Measurements from ENCODE around the gene ZIK1. TPM values are rescaled to one million over a fixed set of nuclear protein-coding genes. Genes with fewer than 3 reads are reported as not detected.

The ZIK1 gene
- total RNA-seq, 1 experiment from 2014 or later, result 0.51 TPM

GRCh38 chr19:57606931-57607330 lies 23.0 kb downstream of the ZIK1 start:
- no peak for DNase-seq (ENCODE audit: low read depth)

DNA sequence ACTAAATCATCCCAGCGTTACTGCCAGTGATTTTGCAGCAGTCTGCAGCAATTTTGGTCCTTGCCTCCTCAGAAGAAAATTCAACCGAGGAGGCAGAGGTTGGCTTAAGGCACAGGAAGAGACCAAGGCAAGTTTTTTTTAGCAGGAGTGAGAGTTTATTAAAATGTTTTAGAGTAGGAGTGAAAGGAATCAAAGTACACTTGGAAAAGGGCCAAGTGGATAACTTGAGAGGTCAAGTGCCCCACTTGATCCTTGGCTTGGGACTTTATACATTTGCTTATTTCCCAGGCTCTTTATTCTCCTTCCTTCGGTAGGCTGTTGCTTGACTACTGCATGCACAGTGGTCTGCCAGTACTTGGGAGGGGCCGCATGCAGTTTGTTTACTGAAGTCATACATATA lies 27.2 kb downstream of the ZIK1 start:
- DNase-seq (ENCODE audit: low read depth), result no peak

GRCh38 chr19:57613941-57614743 lies 30.2 kb downstream of the ZIK1 start, which contains the start of gene ZNF134:
ZNF134 (plus strand) TSS chr19:57614242; CDS start chr19:57619469, 5,227 bp downstream.
- peak; percentile 84 for DNase-seq (ENCODE audit: low read depth)

DNA sequence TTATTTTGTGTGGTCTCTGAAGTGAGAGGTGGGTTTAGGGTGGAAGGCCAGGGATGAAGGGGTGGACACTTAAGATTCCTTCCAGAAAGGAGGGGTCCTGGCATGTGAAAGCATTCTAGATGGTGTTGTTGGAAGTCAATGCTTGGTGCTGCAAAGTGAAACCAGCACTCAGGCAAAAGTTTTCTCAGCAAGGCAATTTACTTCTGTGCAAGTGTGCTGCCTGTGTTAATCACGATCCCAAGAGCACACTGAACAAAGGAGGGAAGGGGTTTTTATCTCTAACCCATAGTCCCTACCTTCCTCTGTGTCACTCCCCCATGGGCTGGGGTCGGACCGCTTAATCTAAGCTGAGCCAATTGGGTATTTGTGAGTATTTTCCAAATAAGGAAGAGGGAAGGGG lies 31.4 kb downstream of the ZIK1 start:
- no peak for DNase-seq (ENCODE audit: low read depth)

DNA sequence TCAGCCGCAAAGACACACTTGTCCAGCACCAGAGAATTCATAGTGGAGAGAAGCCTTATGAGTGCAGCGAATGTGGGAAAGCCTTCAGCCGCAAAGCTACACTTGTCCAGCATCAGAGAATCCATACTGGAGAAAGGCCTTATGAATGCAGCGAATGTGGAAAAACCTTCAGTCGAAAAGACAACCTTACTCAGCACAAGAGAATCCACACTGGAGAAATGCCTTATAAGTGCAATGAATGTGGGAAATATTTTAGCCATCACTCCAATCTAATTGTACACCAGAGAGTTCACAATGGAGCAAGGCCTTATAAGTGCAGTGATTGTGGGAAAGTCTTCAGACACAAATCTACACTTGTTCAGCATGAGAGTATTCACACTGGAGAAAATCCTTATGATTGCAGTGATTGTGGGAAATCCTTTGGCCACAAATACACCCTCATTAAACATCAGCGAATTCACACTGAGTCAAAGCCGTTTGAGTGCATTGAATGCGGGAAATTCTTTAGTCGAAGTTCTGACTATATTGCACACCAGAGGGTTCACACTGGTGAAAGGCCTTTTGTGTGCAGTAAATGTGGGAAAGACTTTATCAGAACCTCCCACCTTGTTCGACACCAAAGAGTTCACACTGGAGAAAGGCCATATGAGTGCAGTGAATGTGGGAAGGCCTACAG lies 36.9 kb downstream of the ZIK1 start:
- peak; percentile 30 for DNase-seq (ENCODE audit: low read depth)

DNA sequence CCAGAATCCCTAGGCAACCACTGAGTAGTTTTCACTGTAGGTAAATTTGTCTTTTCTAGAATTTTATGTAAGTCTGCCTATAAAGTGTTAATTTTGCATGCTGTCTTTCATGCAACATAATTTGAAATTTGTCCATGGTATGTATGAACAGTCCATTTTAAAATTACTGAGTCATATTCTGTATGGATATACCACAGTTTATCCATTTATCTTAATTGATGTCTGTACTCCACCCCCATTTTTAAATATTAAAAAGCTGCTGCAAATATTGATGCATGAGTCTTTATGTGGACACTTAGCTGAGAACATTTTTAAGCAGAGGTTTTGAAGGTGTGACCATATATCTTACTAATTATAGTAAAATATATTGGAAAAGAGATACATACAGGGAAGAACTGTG lies 39.1 kb downstream of the ZIK1 start:
- no peak for DNase-seq (ENCODE audit: low read depth)

DNA sequence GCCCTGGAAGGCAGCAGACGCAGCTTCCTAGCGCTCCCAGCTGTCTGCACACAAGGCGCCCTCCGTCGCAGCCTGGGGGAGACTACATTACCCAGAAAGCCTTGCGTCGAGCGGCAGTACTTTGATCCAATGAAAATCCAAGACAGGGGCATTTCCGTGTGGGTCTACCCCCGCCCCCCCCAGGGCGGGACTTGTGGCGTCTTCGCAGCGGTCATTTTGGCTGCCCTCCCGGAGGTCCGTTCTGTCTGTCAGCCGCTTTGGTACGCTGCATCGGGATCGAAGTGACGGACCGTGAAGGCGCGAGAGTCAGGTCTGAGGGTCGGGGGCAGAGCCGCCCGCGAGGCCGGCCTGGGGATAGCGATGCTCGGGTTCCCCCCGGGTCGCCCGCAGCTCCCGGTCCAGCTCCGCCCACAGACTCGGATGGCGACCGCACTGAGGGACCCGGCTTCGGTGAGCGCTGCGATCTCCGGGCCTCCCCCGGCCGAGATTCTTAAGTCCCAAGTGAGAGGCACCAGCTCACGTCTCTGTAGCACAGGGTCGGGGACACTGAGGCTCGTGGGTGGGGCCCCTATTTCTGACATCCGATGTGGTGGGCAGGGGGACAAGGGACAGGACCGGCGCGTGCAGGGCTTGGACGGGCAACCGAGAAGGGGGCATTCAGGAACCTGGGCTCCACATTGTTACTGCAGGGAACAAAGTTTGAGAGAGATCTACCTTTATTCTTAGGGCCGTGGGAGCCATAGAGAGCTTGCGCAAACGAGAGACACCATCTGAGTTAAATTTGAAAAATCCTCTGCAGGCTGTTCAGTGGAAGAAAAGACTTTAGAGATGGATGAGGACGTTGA lies 49.3 kb downstream of the ZIK1 start, which contains the start of gene ZNF211:
Gene ZNF211, plus strand, starts transcription at position 182 of the 845 bp plus-strand sequence. Its CDS starts 179 bp downstream, at position 361.
- peak; percentile 87 for DNase-seq (ENCODE audit: low read depth)

DNA sequence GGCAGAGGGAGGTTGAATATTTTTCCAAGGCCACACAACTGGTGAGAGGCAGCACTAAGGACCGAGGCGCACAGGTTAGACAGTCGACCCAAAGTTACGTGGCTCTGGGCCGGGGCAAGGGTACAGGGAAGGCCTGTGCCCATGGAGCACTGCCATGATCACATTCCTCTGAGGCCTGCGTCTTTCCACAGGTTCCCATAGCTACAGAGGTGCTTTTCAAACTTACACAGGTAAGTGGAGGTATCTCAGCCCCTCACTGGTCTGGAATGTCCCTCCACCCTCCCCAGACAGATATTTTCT lies 49.8 kb downstream of the ZIK1 start:
- no peak for DNase-seq (ENCODE audit: low read depth)

DNA sequence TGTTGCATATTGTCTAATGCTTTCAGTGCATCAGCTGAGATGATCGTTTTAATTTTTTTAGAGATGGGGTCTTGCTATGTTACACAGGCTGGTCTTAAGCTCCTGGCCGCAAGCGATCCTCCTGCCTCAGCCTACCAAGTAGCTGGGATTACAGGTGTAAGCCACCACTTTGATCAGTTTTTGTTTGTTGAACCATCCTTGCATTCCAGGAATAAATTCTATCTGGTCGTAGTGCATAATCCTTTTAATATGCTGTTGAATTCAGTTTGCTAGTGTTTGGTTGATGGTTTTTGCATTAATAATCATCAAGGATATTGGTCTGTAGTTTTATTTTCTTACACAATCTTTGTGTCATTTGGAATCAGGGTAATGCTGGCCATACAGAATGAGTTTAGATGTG lies 53.4 kb downstream of the ZIK1 start:
- no peak for DNase-seq (ENCODE audit: low read depth)

DNA sequence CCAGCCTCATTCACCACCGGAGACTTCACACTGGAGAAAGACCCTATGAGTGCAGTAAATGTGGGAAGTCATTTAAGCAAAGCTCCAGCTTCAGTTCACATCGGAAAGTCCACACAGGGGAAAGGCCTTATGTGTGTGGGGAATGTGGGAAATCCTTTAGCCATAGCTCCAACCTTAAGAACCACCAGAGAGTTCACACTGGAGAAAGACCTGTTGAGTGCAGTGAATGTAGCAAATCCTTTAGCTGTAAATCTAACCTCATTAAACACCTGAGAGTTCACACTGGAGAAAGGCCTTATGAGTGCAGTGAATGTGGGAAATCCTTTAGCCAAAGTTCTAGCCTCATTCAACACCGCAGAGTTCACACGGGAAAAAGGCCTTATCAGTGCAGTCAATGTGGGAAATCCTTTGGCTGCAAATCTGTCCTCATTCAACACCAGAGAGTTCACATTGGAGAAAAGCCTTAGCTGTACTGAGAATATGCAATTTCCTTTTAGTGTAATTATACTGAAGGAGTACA lies 57.8 kb downstream of the ZIK1 start:
- DNase-seq (ENCODE audit: low read depth), result no peak

GRCh38 chr19:57642396-57643046 lies 58.6 kb downstream of the ZIK1 start:
- DNase-seq (ENCODE audit: low read depth), result no peak

Other genes with a start within 250 kb of the ZIK1 start
- 5.0 and 7.0 TPM in 2 replicates for gene ZNF304, start 232.9 kb upstream of the ZIK1 start, total RNA-seq (2014; rRNA removed; shearing (Covaris generic))
- 12.2 and 17.1 TPM in 2 replicates for gene TRAPPC2B, start 220.6 kb upstream of the ZIK1 start, total RNA-seq (2014; rRNA removed; shearing (Covaris generic))
- 4.0 and 6.4 TPM in 2 replicates for gene ZNF547, start 220.6 kb upstream of the ZIK1 start, total RNA-seq (2014; rRNA removed; shearing (Covaris generic))
- gene ZNF548, start 194.3 kb upstream of the ZIK1 start, total RNA-seq (2014; rRNA removed; shearing (Covaris generic)), result 9.5 and 11.6 TPM in 2 replicates
- 6.1 and 16.0 TPM in 2 replicates for gene ZNF17, start 173.0 kb upstream of the ZIK1 start, total RNA-seq (2014; rRNA removed; shearing (Covaris generic))
- 16.0 and 17.7 TPM in 2 replicates for gene ZNF749, start 148.8 kb upstream of the ZIK1 start, total RNA-seq (2014; rRNA removed; shearing (Covaris generic))
- 0.14 TPM in 1 of 2 replicates, not detected in the other for gene VN1R1, start 127.0 kb upstream of the ZIK1 start, total RNA-seq (2014; rRNA removed; shearing (Covaris generic))
- gene ZNF772, start 106.6 kb upstream of the ZIK1 start, total RNA-seq (2014; rRNA removed; shearing (Covaris generic)), result 11.3 and 18.0 TPM in 2 replicates
- gene ZNF419, start 96.4 kb upstream of the ZIK1 start, total RNA-seq (2014; rRNA removed; shearing (Covaris generic)), result 6.9 and 8.0 TPM in 2 replicates
- 21.9 and 22.3 TPM in 2 replicates for gene ZNF773, start 84.2 kb upstream of the ZIK1 start, total RNA-seq (2014; rRNA removed; shearing (Covaris generic))
- 3.7 and 4.2 TPM in 2 replicates for gene ZNF549, start 56.8 kb upstream of the ZIK1 start, total RNA-seq (2014; rRNA removed; shearing (Covaris generic))
- 7.4 and 9.5 TPM in 2 replicates for gene ZNF550, start 24.3 kb upstream of the ZIK1 start, total RNA-seq (2014; rRNA removed; shearing (Covaris generic))
- gene ZNF416, start 5.2 kb upstream of the ZIK1 start, total RNA-seq (2014; rRNA removed; shearing (Covaris generic)), result 5.1 and 5.2 TPM in 2 replicates
- 22.0 and 30.3 TPM in 2 replicates for gene ZNF530, start 15.7 kb downstream of the ZIK1 start, total RNA-seq (2014; rRNA removed; shearing (Covaris generic))
- 25.0 and 33.3 TPM in 2 replicates for gene ZNF134, start 30.1 kb downstream of the ZIK1 start, total RNA-seq (2014; rRNA removed; shearing (Covaris generic))
- gene ZNF211, start 49.0 kb downstream of the ZIK1 start, total RNA-seq (2014; rRNA removed; shearing (Covaris generic)), result 10.0 and 17.7 TPM in 2 replicates
- not detected in 2 replicates for gene ZSCAN4, start 84.8 kb downstream of the ZIK1 start, total RNA-seq (2014; rRNA removed; shearing (Covaris generic))
- 17.0 and 26.8 TPM in 2 replicates for gene ZNF551, start 97.8 kb downstream of the ZIK1 start, total RNA-seq (2014; rRNA removed; shearing (Covaris generic))
- gene ZNF154, start 125.1 kb downstream of the ZIK1 start, total RNA-seq (2014; rRNA removed; shearing (Covaris generic)), result not detected in 2 replicates
- gene ZNF671, start 143.5 kb downstream of the ZIK1 start, total RNA-seq (2014; rRNA removed; shearing (Covaris generic)), result 1.9 and 2.6 TPM in 2 replicates
- 10.0 and 11.4 TPM in 2 replicates for gene ZNF776, start 162.7 kb downstream of the ZIK1 start, total RNA-seq (2014; rRNA removed; shearing (Covaris generic))
- gene ZNF586, start 185.5 kb downstream of the ZIK1 start, total RNA-seq (2014; rRNA removed; shearing (Covaris generic)), result 11.6 and 12.1 TPM in 2 replicates
- 6.7 and 8.0 TPM in 2 replicates for gene ZNF552, start 230.8 kb downstream of the ZIK1 start, total RNA-seq (2014; rRNA removed; shearing (Covaris generic))
- 21.8 and 23.5 TPM in 2 replicates for gene ZNF587B, start 246.2 kb downstream of the ZIK1 start, total RNA-seq (2014; rRNA removed; shearing (Covaris generic))

Data from HT1080 (cell line).